Hematopoietic multipotent progenitor cell treated with erythropoietin and hydrocortisone succinate and interleukin-3 and kit ligand, for 8 days (in vitro differentiated cells): ENCODE results near the gene COBL.

Experiments used
- DNase-seq: peaks from one replicate; pipeline ENCODE4 v3.0.0-alpha.2; 2015

COBL gene

DNA sequence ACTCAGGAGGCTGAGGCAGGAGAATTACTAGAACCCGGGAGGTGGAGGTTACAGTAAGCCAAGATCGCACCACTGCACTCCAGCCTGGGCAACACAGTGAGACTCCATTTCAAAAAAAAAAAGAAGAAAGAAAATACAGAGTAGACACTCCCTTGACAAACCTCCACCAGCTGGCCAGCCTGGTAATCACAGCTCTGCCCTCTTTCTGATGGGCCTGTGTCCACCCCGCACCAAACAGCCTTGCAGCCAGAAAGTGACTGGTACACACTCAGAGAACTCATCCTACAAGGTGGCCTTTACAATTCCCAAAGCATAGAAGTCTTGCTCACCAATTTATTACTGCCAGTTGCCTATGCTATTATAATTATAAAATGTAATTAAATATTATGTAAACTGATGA, 66.6 kb downstream of the COBL start:
- DNase-seq = no peak

DNA sequence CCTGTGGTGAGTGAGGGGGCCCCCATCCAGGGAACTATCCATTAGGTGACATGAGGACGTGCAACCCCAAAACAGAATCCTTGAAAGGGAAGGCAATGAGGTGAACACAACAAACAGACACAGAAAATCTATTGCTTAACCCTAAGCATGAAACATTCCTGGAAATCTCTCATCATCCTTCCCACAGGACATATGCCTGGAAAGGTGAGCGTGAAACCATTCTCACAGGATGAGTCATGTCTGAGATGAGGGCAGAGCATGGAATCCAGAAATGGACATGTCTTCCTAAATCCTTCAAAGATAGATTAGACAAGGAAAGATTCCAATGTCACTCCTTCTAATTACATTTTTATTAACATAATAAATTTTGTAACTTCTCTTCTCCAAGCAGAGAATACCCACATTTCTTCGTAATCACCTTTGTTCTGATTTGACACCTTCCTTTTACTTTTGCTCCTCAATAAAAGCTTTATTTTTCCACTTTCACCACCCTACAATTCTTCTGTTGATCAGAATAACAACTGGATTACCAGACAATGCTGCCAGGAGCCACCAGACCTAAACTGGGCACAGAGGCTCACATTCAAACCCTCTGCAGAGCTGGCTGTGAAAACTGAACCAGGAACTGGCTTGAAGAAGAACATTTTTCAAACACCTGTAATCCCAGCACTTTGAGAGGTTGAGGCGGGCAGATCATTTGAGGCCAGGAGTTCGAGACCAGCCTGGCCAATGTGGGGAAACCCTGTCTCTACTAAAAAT, 67.2 kb downstream of the COBL start:
- DNase-seq = no peak

DNA sequence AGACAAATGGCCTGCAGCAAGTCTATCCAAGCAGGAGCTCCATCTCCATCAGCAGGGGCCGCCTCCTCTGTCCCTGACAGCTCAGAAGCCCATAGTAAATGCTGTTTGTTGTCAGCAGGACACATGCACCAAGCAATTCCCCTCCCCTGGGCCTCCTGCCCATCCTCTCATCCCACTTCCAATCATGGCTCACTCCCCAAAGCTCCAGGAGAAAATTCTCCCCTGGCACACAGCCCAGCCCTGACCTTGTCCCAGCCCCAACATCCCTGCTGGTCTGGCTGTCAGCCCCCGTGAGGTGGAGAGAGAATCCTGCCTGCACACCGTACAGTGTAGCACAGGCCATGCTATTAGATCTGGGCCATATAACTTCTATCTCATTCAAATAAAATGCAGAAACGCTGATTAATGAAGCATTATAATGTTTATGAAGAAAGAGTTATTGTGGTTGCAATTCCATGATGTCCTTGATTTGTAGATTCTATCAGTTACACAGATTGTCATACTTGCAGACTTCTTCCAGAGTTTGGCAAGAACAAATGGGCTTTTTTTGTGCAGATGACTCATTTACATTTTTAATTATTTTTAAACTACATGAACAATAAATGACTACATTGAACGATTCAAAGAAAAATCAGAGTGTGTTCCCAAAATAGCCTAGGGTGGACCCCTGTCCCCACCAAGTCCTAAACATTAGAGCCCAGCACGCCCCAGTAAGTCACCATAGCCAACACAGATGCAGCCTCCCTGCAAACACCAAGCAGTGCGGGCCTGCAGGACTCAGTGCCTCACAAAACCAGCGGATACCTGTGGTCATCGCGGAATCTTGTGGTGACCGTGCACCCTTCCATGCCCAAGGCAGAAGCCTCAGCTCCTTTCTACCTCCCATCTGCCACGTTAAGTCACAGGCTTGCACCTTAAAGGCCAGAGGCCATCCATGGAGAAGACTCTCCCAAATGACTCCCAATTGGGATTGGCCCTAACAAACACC, 70.1 kb downstream of the COBL start:
- no peak for DNase-seq

DNA sequence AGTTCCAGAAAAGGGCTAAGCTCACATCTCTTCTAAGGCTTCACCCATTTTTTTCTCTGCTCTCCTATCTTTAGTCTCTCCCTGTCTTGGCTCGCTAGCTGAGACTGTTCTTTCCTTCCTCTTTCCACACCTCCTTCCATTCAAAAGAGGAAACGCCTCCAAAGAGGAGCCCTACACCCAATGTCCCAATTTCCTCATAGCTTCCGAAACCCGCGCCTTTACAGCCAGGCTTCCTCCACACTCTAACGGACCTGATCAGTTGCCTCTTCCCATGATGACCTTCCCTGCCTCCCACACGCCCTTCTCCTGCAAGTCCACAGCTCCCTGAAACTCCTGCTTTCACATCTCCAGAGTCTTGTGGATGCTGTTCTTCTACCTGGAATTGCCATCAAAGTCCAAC, 71.7 kb downstream of the COBL start:
- no peak for DNase-seq

DNA sequence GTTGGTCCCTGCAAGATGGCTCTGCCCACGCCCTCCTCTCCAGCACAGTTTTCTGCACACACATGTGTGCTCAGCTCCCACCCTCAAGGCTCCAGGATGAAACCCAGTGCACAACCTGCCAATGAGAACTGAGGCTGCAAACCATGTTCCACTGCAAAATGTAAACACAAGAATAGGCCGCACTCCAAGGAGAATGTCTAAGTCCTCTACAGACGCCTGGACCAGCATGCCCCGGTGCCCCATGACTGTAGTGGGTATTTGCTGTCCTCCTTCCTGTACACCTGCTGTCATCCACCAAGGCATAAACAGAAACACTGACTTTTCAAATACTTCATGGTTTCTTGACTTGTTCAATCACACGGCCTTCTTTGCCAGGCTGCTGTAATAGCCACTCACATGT, 72.6 kb downstream of the COBL start:
- DNase-seq = no peak

DNA sequence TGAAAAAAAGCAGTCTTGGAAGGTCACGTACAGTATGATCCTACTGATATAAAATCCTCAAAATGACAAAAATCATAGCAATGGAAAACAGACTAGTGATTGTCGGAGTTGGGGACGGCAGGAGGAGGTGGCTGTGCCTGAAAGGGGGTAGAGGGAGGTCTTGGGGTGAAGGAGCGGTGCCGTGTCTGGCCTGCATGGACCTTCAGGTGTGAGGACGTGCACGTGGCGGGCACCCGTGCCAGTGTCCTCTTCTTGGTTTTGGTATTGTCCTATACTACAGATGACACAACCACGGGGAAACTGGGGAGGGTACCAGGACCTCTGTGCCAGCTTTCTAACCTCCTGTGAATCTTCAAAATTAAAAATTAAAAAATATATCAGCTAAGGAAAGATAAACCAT, 73.0 kb downstream of the COBL start:
- DNase-seq = no peak

DNA sequence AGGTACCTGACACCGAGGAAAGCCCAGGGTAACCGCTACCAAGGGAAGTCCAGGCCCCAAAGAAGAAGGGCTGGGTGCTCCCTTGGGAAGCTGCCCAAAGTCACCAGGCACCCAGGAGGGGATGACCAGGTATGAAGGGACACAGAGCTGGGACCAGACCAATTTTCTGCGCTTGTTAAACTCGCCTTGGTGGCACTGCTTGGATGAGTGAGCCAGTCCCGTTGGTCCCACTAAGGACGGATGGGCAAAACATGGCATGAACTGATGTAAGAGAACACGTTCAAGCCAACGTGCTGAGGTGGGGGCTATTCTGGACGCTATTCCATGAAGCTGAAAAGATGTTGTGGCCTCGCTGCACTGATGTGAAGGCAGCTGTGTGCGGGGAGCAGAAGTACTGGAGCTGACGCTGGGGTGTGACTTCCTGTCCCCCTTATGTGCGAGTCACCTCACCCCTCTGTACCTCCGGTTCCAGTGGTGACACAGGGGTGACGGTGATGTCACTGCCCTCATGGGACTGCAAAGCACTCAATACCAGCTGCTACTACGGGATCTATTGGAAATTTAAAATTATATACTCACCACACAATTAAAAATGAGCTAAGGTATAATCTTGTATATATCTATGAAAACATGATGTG, 73.6 kb downstream of the COBL start:
- DNase-seq = no peak

DNA sequence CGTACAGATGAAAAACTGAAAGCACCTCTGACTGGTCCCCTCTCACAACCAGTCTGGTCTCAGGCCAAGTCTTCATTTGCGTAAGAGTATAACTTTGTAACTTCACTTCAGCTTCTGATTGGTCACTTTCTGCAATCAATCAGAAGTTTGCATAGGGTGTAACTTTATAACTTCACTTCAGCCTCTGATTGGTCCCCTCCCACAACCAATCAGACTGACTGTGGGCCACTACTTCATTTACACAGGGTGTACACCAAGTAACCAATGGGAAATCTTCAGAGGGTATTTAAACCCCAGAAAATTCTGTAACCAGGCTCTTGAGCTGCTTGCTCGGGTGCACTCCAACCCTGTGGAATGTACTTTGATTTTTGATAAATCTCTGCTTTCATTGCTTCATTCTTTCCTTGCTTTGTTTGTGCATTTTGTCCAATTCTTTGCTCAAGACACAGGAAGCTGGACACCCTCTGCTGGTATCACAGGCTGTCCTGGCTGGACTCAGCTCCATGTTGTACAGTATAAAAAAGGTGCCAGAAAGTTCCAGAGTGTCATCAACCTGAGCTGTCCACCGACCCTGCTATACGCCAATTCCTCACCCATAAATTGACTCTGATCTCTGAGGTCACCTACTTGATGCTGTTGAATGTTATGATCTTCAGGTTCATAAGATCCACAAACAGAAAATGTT, 74.5 kb downstream of the COBL start:
- no peak for DNase-seq

DNA sequence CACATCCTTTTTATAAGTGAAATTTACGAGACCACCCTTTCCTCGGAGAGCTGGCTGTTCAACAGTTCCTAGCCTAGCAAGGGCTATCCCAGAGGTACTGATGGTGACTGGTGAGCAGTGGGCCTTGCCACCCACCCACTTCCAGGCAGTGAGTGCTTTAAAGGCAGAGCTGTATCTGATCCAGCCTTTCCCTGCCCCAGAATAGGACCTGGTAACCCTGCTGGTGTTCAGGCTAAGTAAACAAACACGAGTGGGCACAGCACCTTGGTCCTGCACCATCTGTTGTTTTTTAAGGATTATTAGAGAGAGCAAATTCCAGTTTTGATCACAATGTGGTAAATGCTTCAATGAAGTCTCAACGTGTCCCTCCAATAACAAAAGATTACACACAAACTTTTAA, 75.7 kb downstream of the COBL start:
- no peak for DNase-seq

DNA sequence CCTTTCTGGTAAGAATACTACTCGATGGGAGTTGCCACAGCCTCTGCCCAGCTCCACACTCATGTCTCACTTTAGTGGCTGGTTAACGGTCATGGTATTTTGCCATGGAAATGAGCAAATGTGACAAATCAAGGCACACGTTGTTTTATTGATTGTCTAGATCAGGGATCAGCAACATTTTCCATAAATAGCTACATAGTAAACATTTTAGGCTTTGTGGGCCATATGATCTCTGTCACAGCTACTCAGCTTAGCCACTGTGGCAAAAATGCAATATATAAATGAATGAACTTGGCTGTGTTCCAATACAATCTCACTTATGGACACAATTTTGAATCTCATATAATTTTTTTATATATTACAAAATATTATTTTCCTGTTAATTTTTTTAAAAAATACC, 76.9 kb downstream of the COBL start:
- no peak for DNase-seq

DNA sequence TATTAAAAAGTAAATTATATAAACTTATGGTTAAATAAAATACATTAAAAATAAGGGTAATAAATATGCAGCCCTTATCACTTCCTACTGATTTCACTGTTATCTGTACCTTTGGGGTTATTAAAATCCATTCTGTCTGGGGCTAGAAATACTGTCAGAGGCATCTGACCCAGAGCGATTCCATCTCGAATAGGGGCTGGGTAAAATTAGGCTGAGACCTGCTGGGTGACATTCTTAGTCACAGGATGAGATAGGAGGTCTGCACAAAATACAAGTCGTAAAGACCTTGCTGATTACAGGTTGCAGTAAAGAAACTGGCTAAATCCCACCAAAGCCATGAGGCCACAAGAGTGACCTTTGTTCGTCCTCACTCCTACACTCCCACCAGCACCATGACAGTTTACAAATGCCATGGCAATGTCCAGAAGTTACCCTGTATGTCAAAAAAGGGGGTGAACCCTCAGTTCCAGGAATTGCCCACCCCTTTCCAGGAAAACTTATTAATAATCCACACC, 77.6 kb downstream of the COBL start:
- DNase-seq = no peak

DNA sequence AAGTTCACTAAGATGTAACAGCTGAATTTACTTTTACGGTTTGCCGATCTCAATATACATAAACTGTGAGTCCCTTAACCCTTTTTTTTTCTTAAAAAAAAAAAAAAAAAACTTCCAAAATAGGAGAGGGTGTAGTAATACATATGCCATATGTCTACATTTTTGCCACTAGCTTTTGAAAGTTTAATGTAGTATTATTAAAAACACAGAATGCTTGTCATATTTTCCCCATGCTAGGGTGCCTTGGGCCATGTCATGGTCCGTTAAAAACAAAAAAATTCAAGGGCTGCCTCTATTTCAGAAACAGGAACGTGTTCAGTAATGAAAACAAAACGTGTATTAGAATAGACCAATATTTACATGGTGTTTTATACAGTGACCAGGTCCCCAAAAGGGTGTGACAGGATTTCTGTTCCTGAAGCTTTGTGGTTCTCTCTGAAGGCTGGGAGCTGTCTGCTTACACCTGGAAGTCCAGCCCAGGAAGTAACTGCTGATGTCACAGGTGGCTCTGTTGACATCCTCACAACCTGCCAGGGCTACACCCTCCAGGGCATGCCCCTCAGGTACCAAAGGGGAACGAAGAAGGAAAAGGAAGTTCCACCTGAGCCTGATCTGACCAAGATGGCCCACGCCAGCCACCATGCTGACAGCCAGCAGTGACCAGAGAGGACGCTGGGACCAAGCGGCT, 79.0 kb downstream of the COBL start:
- DNase-seq = no peak

DNA sequence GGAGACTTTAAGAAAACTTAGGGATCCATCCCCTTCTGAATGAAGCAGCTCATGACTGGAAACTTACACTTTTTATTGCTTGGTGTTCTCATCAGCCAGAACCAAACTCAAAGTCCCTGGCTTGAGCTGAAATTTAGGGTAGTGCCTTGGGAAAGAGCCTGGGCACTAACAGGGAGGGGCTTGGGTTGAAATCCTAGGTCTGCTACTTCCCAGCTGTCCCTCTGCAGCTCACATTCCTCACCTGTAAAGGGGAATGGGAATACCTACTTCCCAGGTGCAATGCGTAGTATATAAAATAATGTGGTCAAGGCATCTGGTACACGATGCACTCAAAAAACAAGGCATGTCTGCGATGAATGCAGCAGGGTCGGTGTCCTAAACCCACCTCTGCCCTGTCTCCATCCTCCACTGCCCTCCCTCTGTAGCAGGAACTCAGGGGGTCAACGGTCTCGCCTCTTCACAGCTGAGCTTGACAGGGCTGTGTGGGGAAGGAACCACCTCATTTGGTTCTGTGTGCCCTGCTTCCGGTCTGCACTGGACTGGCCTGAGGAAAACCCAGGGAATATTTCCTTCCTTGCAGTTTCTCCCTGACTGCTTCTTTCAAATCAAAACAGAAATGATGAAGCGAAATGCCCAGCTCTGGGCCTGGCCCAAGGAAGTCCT, 80.0 kb downstream of the COBL start:
- no peak for DNase-seq

DNA sequence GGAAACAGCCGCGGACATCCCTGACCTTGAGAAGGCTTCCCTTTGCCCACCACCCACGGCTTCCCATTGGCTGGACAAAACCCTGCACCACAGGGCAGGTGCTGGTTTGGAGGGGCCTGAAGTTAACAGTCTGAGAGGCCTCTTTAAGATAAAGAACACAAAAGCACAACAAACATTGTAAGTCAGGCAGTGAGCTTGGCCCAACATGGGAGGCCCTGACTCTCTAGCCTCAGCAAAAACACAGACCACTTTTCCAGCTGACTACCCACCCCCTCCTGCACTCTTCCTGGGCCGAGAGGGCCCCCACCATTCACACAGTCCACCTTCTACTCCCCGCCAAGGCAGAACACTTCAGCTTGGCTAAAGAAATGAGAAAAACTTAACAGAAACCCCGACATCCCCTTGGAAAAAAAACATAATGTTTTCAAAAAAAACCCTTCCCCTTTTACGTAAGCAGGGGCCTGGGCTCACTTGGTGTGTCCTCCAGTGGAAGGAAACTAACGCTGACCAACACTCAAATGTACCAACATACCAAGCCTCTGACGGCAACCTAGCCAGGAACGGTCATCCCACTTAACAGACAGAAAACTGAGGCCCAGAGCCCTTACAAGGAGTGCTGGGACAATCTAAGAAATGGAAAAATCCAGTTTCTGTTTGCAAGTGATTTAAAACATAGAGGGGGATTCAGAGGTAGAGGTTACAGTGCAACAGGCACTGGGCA, 80.9 kb downstream of the COBL start:
- DNase-seq = no peak

DNA sequence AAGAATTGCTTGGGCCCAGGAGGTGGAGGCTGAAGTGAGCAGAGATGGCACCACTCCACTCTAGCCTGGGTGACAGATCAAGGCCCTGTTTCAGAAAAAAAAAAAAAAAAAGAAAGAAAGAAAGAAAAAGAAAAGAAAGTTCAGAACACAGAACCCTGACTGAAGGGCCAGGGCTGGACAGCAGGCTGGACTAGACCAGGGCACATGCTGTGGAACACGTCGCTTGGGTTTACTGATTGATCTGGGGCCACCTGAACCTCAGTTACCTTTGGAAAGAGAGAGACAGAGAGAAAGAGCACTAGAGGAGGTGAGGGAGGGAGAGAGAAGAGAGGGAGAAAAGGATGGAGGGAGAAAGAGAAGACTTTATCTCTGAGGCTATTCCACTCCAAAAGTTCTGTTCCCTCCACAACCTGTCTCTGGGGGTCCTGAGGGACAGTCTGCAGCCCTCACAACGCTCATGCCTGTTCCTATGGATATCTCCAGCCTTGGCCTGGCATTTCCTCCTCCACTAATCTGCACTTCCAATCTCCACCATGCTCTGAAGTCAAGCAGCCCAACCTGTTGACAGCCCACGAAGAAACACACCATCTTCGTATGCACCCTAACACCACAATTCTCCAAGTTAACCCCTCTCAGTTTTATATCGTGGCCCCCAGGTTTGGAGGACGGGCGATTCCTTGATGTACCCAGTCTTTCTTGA, 81.8 kb downstream of the COBL start:
- DNase-seq = no peak

DNA sequence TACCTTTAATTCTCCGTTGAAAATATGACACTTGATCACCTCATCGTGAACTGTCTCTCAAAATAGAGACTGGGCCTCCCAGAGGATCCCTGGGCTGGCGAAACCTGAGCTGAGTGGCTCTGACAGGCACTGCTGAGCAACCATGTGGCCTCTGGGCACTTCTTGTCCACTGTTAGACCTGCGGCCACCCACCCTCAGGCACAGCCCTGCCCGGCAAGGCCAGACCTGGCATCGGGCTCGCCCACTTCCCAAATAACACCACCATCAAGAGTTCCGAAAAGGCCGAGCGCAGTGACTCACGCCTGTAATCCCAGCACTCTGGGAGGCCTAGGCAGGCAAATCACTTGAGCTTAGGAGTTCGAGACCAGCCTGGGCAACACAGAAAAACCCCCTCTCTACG, 82.5 kb downstream of the COBL start:
- no peak for DNase-seq

DNA sequence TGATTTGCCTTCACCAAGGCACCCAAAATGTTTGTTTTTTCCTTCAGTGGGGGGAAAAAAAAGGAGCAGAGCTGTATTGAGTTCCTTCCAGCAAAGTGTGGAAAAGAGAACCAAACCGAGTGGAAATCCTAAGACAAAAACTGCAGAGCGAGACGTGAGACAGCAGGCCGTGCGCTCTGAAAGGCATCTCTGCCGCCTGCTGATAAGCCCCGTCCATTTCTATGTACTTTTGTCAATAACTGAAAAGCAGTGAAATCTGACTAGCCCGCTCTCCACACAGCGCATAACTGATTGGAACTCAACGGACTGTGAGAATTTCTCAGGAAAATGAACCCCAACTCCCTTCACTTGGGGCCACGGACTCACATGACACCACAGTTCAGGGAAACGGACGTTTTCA, 83.2 kb downstream of the COBL start:
- no peak for DNase-seq

DNA sequence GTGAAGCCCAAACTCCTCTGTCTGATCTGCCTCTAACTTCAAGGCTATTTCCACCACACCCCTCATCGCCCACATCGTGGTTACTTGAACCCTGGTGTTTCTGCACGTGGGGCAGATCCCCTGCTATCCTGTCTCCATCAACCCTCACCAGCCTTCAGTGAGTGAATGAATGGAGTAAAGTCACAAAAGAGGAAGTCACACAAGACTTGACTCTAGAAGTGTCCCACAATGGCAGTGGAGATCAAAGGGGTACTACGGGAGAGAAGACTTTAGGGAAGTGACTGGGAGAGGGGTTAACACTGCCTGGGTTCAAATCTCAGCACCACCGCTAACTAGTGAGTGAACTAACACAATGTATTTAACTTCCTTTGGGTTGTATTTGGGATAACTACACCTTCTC, 85.9 kb downstream of the COBL start:
- no peak for DNase-seq

DNA sequence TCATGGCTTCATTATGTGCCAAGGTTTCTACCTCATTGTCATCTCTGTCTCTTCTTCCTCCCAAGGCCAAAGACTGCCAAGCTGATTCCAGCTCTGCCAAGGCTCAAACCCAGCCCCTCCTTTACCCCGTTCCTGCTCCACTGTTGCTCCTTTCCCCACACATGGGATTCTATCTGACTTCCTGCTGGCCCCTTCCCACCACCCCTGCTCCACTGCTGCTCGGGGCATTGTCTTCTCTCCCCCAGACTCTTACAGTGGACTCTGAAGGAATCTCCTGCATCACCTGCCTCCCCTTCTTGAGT, 86.3 kb downstream of the COBL start:
- DNase-seq = no peak

DNA sequence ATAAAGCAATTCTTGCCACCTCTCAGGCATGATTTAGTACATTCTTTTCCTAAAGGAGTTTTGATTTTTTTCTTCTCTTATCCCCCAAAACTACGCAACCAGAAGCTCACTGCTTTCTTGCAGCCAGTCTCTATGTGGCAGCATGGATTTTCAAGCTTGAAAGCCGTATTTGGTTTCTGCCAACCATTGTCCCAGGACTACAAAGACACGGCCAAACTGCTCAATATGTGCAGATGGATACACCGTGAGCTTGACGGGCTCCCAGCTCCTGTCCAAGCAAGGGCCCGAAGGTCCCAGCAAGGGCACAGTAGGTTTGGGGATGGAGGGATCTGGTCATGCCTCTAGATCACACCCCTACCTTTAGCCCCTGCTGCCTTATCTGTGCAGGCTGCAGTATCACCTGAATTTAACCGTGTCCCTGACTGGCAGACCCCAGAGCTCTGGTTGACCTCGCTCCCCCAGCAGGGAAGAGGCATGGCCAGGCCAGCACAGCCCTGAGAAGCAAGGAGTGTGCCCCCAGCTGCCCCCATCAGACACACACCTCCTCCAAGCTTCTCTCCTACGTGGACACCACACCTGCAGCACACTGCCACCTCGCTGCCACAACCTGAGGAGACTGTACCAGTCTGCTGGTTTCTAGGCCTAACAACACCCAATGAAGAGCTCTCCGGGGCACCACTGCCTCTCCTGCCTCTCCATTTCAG, 86.8 kb downstream of the COBL start:
- no peak for DNase-seq
